K562 (cell line): ENCODE data around the gene XRN2. TPM values are rescaled to one million over a fixed set of nuclear protein-coding genes. Genes with fewer than 3 reads are reported as not detected.

Source experiments
- ATAC-seq: fragments of 200-7000 bp; cut with Tn5 transposase; 3 replicates; pipeline ENCODE4 v1.9.1; 2020; ENCODE audit warnings: moderate library complexity
- BruUV-seq: library from RNA; stranded (reverse); fragments of 400-500 nt; replicated peaks from 2 replicates; lab custom pipeline; 2021; lab: Mats Ljungman, UMichigan
- CTCF ChIA-PET: fragments of 300-600 bp; formaldehyde crosslinking; extraction: SDS; loops from one replicate; lab custom pipeline; 2021; ENCODE audit warnings: low intra/inter-chr PET ratio; lab: Yijun Ruan, JAX
- POLR2A ChIA-PET: fragments of 300-600, 350-650 bp; sonication (Branson Sonifier 250); formaldehyde crosslinking; extraction: SDS; loops from one replicate; lab custom pipeline; 2021; ENCODE audit warnings: antibody characterized with exemption, inconsistent platforms; lab: Yijun Ruan, JAX
- DNase-seq, 4 experiments: peaks; one replicate each; pipeline versions ENCODE4 v3.0.0 to v3.0.0-alpha.2; 2011 to 2018; ENCODE audit warnings: low spot score in 3 of 4, mixed read lengths in 3 of 4; ENCODE audit errors: extremely low read depth in 1 of 4
- FAIRE-seq: peaks from 2 replicates; lab custom pipeline; 2011; peaks lifted over from hg19 to GRCh38; lab: Jason Lieb, UNC
- H2AFZ ChIP-seq: 2 replicates; pipeline ENCODE4 v1.6.0; 2011; ENCODE audit warnings: low read depth, low read length, control low read depth, inconsistent platforms
- H3K27ac ChIP-seq: fragments of 200-600 bp; 3 replicates; pipeline ENCODE4 v1.8.0; 2011; ENCODE audit warnings: low read depth, mild to moderate bottlenecking, control low read depth, inconsistent platforms, low read length, moderate library complexity, mixed read lengths; ENCODE audit errors: extremely low read depth
- H3K27me3 ChIP-seq, 2 experiments: fragments of 300-600 bp in 1 of 2; 2 replicates in 1 of 2; 3 replicates in 1 of 2; pipeline versions ENCODE4 v1.6.0 to v1.8.0; 2011; ENCODE audit warnings: inconsistent platforms in 2 of 2, low read length in 2 of 2, mild to moderate bottlenecking in 1 of 2, mixed read lengths in 1 of 2, moderate library complexity in 1 of 2; ENCODE audit not compliant: control insufficient read depth in 2 of 2, insufficient read depth in 2 of 2
- H3K36me3 ChIP-seq: fragments of 300-600 bp; 3 replicates; pipeline ENCODE4 v1.8.0; 2011; ENCODE audit warnings: mild to moderate bottlenecking, low read length, inconsistent platforms; ENCODE audit not compliant: control insufficient read depth, insufficient read depth
- H3K4me1 ChIP-seq, 2 experiments: fragments of 200-600 bp in 1 of 2; replicated peaks in 1 of 2; 2 replicates in 1 of 2; 3 replicates in 1 of 2; pipeline versions ENCODE4 v1.5.1 to v1.8.0; 2011; ENCODE audit warnings: inconsistent platforms in 2 of 2, low read length in 2 of 2, mild to moderate bottlenecking in 1 of 2, mixed read lengths in 1 of 2, moderate library complexity in 1 of 2; ENCODE audit not compliant: control insufficient read depth in 2 of 2, insufficient read depth in 2 of 2
- H3K4me2 ChIP-seq: 2 replicates; pipeline ENCODE4 v1.6.1; 2011; ENCODE audit warnings: low read length, control low read depth, inconsistent platforms, mixed read lengths; ENCODE audit not compliant: insufficient read depth
- H3K4me3 ChIP-seq: fragments of 200-600 bp; sonication (generic), shearing (Covaris generic); 2 replicates; pipeline ENCODE4 v1.5.1; 2016; ENCODE audit warnings: control low read depth, inconsistent platforms
- H3K79me2 ChIP-seq: fragments of 200-600 bp; 3 replicates; pipeline ENCODE4 v1.8.0; 2011; ENCODE audit warnings: low read length, inconsistent platforms; ENCODE audit not compliant: control insufficient read depth, insufficient read depth
- H3K9ac ChIP-seq, 2 experiments: 2 replicates each; pipeline versions ENCODE4 v1.6.0 to v1.6.1; 2011; ENCODE audit warnings: low read depth in 2 of 2, low read length in 2 of 2, control low read depth in 1 of 2, inconsistent platforms in 1 of 2, mild to moderate bottlenecking in 1 of 2, mixed read lengths in 1 of 2; ENCODE audit not compliant: insufficient read depth in 1 of 2
- H3K9me1 ChIP-seq: one replicate; pipeline ENCODE4 v1.6.0; 2011; ENCODE audit warnings: inconsistent platforms, mild to moderate bottlenecking, low read length, moderate library complexity; ENCODE audit not compliant: control insufficient read depth, insufficient read depth
- H3K9me3 ChIP-seq: replicated peaks from 2 replicates; pipeline ENCODE4 v1.5.1; 2011; ENCODE audit warnings: low read depth, low read length, inconsistent platforms; ENCODE audit not compliant: control insufficient read depth, insufficient read depth
- H4K20me1 ChIP-seq: replicated peaks from 2 replicates; pipeline ENCODE4 v1.6.1; 2011; ENCODE audit warnings: low read length, inconsistent platforms, mixed read lengths; ENCODE audit not compliant: control insufficient read depth, insufficient read depth
- ARID3B ChIP-seq: fragments of 250-450 bp; sonication (Bioruptor Pico); IDR thresholded peaks from 2 replicates; pipeline ENCODE4 v1.4.0; 2020; ENCODE audit warnings: borderline replicate concordance
- CC2D1A ChIP-seq: fragments of 450-650 bp; IDR thresholded peaks from 2 replicates; pipeline ENCODE4 v1.6.1; 2017; ENCODE audit warnings: mild to moderate bottlenecking
- CCAR2 ChIP-seq: fragments of 200-400 bp; formaldehyde crosslinking; IDR thresholded peaks from 2 replicates; pipeline ENCODE4 v1.6.1; 2017; ENCODE audit warnings: mild to moderate bottlenecking, low read depth, low read length
- HBP1 ChIP-seq: fragments of 450-650 bp; formaldehyde crosslinking; IDR thresholded peaks from 2 replicates; pipeline ENCODE4 v1.4.0; 2022; ENCODE audit warnings: missing genetic modification characterization
- ILF3 ChIP-seq: fragments of 450-650 bp; IDR thresholded peaks from 2 replicates; pipeline ENCODE4 v1.6.1; 2018; ENCODE audit warnings: antibody characterized with exemption, mild to moderate bottlenecking, moderate library complexity, borderline replicate concordance
- SAFB ChIP-seq: fragments of 200-400 bp; formaldehyde crosslinking; IDR thresholded peaks from 2 replicates; pipeline ENCODE4 v1.6.1; 2017; ENCODE audit warnings: low read depth, low read length, borderline replicate concordance
- SRF ChIP-seq, 2 experiments: fragments of 250-450, 450-650 bp in 1 of 2; sonication (Bioruptor Pico) in 1 of 2; sonication (generic) in 1 of 2; formaldehyde crosslinking; IDR thresholded peaks; 2 replicates each; pipeline versions ENCODE4 v1.5.0 to v1.5.1; 2020 to 2022; ENCODE audit warnings: mild to moderate bottlenecking in 1 of 2, missing genetic modification reagents in 1 of 2
- TCF15 ChIP-seq: fragments of 250-450 bp; sonication (Bioruptor Pico); IDR thresholded peaks from 2 replicates; pipeline ENCODE4 v1.8.0; 2022; ENCODE audit warnings: moderate library complexity, mild to moderate bottlenecking, inconsistent platforms
- XRCC4 ChIP-seq: IDR thresholded peaks from one replicate; pipeline ENCODE4 v1.6.1; 2011; ENCODE audit not compliant: insufficient read depth, insufficient read length; ENCODE audit errors: extremely low read depth
- ZNF274 ChIP-seq: IDR thresholded peaks from 2 replicates; pipeline ENCODE4 v1.6.1; 2011; ENCODE audit warnings: low read depth, mild to moderate bottlenecking, low read length, moderate library complexity, borderline replicate concordance
- ZNF311 ChIP-seq: fragments of 250-450 bp; sonication (Bioruptor Pico); IDR thresholded peaks from 2 replicates; pipeline ENCODE4 v1.4.0; 2020; ENCODE audit warnings: mild to moderate bottlenecking, moderate library complexity
- WGBS: fragments of 100-300 bp; shearing (Covaris generic); methylation state at CpG from one replicate; pipeline ENCODE4 v1.1.6; 2016; ENCODE audit warnings: low coverage, mixed read lengths; ENCODE audit not compliant: insufficient coverage; ENCODE audit errors: missing lambda C conversion rate; 5-methylcytosine and 5-hydroxymethylcytosine counted together
- in situ Hi-C: fragments of 300-500 bp; cut with MboI; formaldehyde crosslinking; loops from 4 replicates; pipeline ENCODE4 v1.15.0; 2018; ENCODE audit warnings: inconsistent platforms, mixed read lengths
- intact Hi-C: fragments of 100-400 bp; cut with micrococcal nuclease; formaldehyde crosslinking; loops from 2 replicates; pipeline ENCODE4 v1.14.2; 2022
- polyA plus RNA-seq, 8 experiments: library from polyadenylated mRNA; depleted of rRNA in 4 of 8; stranded (reverse) in 5 of 8; unstranded in 3 of 8; fragments of >200 nt; fragmentation: Nextera tagmentation in 2 of 8; fragmentation: Illumina TruSeq in 1 of 8; extraction: Ambion mirVana in 2 of 8; extraction: Trizol in 1 of 8; gene quantifications; 2 replicates each; pipeline versions ENCODE4 v1.2.1 to v1.2.3, GENCODE V29; 2011 to 2014; ENCODE audit warnings: inconsistent platforms in 1 of 8, missing spikeins in 1 of 8
- total RNA-seq, 7 experiments: library from RNA; depleted of rRNA in 6 of 7; stranded (reverse); fragments of >200 nt in 6 of 7; fragmentation: Illumina TruSeq in 2 of 7; extraction: Trizol in 2 of 7; gene quantifications; 2 replicates each; pipeline versions ENCODE4 v1.2.1 to v1.2.3, GENCODE V29; 2011 to 2021; ENCODE audit warnings: low replicate concordance in 1 of 7
- TF ChIP-seq, protein P1 (sequence below), 3 experiments: IDR thresholded peaks in 2 of 3; conservative IDR thresholded peaks in 1 of 3; 2 replicates each; pipeline ENCODE4 v1.5.1; 2011 to 2012; ENCODE audit warnings: low read length in 3 of 3, mild to moderate bottlenecking in 3 of 3, control low read depth in 2 of 3, improper control_type of control experiment in 1 of 3, inconsistent platforms in 1 of 3, low read depth in 1 of 3, mixed read lengths in 1 of 3, moderate library complexity in 1 of 3; ENCODE audit not compliant: insufficient read depth in 2 of 3

XRN2 gene
- total and polyA plus RNA-seq, 9 of the 15 experiments (the other 6 are each of a cell fraction or from before 2014, with no cell fraction given), result 41.8 to 67.3 (median 51.4) TPM

DNA sequence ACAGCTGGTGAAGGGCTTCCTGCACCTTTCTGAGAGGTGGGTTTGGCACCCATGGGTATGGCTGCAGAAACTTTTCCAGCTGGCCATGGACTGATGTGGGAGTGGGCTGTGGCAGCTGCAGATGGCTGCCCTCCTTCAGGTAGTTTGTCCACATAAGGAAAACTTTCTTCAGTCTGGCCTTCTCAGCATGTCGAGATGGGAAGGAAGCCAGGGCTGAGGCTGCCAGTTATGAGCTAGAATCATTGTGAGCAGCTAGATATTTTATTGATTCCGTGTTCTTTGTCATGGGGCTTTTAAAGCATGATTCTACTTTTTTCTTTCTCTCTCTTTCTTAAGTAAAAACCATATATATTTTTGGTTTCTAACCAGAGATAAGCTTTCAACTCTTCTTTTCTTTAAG is 77.6 kb downstream of the XRN2 start:
- H3K9ac ChIP-seq, result no peak overlapping the region
- ChIA-PET CTCF (no interaction called here), POLR2A (no interaction called here)
- BruUV-seq, result no TSS peak
- H3K79me2 ChIP-seq, result no peaks in the 10 kb centered on the region; the same call in 2 of the 3 replicates
- no peaks in the 10 kb centered on the region for H3K9me3 ChIP-seq
- H3K4me1 ChIP-seq, result no peaks in the 10 kb centered on the region
- intact Hi-C loops, result no loop called here
- TF ChIP-seq SRF (CRISPR knock-in tag; IDR thresholded peaks at IDR 0.05) (no peak), TCF15 (CRISPR knock-in tag) (no peak), CC2D1A (no peak), SAFB (no peak), ARID3B (no peak), XRCC4 (no peak), CCAR2 (no peak), HBP1 (no peak), ILF3 (no peak), ZNF274 (no peak), ZNF311 (CRISPR knock-in tag) (no peak)
- TF ChIP-seq, protein P1, sequence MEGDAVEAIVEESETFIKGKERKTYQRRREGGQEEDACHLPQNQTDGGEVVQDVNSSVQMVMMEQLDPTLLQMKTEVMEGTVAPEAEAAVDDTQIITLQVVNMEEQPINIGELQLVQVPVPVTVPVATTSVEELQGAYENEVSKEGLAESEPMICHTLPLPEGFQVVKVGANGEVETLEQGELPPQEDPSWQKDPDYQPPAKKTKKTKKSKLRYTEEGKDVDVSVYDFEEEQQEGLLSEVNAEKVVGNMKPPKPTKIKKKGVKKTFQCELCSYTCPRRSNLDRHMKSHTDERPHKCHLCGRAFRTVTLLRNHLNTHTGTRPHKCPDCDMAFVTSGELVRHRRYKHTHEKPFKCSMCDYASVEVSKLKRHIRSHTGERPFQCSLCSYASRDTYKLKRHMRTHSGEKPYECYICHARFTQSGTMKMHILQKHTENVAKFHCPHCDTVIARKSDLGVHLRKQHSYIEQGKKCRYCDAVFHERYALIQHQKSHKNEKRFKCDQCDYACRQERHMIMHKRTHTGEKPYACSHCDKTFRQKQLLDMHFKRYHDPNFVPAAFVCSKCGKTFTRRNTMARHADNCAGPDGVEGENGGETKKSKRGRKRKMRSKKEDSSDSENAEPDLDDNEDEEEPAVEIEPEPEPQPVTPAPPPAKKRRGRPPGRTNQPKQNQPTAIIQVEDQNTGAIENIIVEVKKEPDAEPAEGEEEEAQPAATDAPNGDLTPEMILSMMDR (IDR thresholded peaks at IDR 0.05 in 2 of 3, conservative IDR thresholded peaks at IDR 0.05 in 1 of 3; ENCODE audit: insufficient read depth in 2 of 3, low read depth in 1 of 3, low read length in 3 of 3), result no peak
- no peak overlapping the region for H3K4me2 ChIP-seq
- FAIRE-seq, result no peak
- no peak for DNase-seq
- H3K4me3 ChIP-seq, result no peak overlapping the region
- no peak overlapping the region for H2AFZ ChIP-seq
- in situ Hi-C loops, result no loop called here
- no peaks in the 10 kb centered on the region for H3K27me3 ChIP-seq
- no peak overlapping the region for H3K27ac ChIP-seq
- no peaks in the 10 kb centered on the region for H4K20me1 ChIP-seq
- no peak for ATAC-seq
- peaks cover 44% of the 10 kb centered on the region for H3K36me3 ChIP-seq
- 86% methylated on average over 2 of the region's 2 CpGs for WGBS
- H3K9me1 ChIP-seq, result no peaks in the 10 kb centered on the region
